ENCODE results near the gene PDE3B. TPM values are rescaled to one million over a fixed set of nuclear protein-coding genes. Genes with fewer than 3 reads are reported as not detected.

Gene PDE3B
- total and polyA plus RNA-seq, 9 of the 15 experiments (the other 6 are each of a cell fraction or from before 2014, with no cell fraction given) = 2.3 to 22.5 (median 12.2) TPM

- TF ChIP-seq CEBPB (tag; IDR thresholded peaks at IDR 0.05) (peak; percentile 97), HDAC8 (tag; IDR thresholded peaks at IDR 0.05) (0 out of 2 replicates have a peak, but pooled peaks have one; percentile 67), TARDBP (IDR thresholded peaks at IDR 0.05) (0 out of 2 replicates have a peak, but pooled peaks have one; percentile 45), ZFP36 (IDR thresholded peaks at IDR 0.05; ENCODE audit: low read depth, low read length, partially characterized antibody) (peak; percentile 5), ARID3A (IDR thresholded peaks at IDR 0.05; ENCODE audit: borderline replicate concordance, low read depth, low read length) (0 out of 2 replicates have a peak, but pooled peaks have one; percentile 20), C11orf30 (IDR thresholded peaks at IDR 0.05; ENCODE audit: low read depth) (peak; percentile 47; the same call in 1 of the 2 replicates), ZBTB17 (CRISPR knock-in tag; IDR thresholded peaks at IDR 0.05) (peak; percentile 12; the same call in 1 of the 2 replicates), ESRRA (IDR thresholded peaks at IDR 0.05; ENCODE audit: borderline replicate concordance, low read depth) (0 out of 2 replicates have a peak, but pooled peaks have one; percentile 31), ZNF395 (CRISPR knock-in tag; IDR thresholded peaks at IDR 0.05) (peak; percentile 26; the same call in 1 of the 2 replicates), RBM17 (IDR thresholded peaks at IDR 0.05; ENCODE audit: borderline replicate concordance, low read depth, low read length) (no peak), ADNP (tag; IDR thresholded peaks at IDR 0.05) (no peak), SMARCC2 (IDR thresholded peaks at IDR 0.05; ENCODE audit: low read depth) (peak; percentile 19; the same call in 1 of the 2 replicates), ELF1 (tag; IDR thresholded peaks at IDR 0.05) (peak; percentile 28; the same call in 1 of the 2 replicates), MLLT1 (IDR thresholded peaks at IDR 0.05) (no peak)
Observed at GRCh38 chr11:14894657-14895598, 251.3 kb downstream of the PDE3B start (continued).

Measured in K562 (cell line).